IgD-negative memory B cell (primary cell): Measurements from ENCODE around the gene DMAP1. TPM values are rescaled to one million over a fixed set of nuclear protein-coding genes. Genes with fewer than 3 reads are reported as not detected.

Experiments
- H3K27ac Mint-ChIP-seq, 3 donors: one replicate each; pipeline ENCODE4 v1.8.0; 2020 to 2022; ENCODE audit warnings: mild to moderate bottlenecking in 3 of 3, mixed read lengths in 3 of 3, moderate library complexity in 1 of 3
- H3K27me3 Mint-ChIP-seq: one replicate; pipeline ENCODE4 v1.8.0; 2021; ENCODE audit warnings: mixed read lengths
- H3K36me3 Mint-ChIP-seq: one replicate; pipeline ENCODE4 v1.8.0; 2020; ENCODE audit warnings: mild to moderate bottlenecking, mixed read lengths
- H3K4me1 Mint-ChIP-seq, 3 donors: one replicate each; pipeline ENCODE4 v1.8.0; 2020 to 2022; ENCODE audit warnings: mixed read lengths in 3 of 3, mild to moderate bottlenecking in 1 of 3
- H3K4me3 Mint-ChIP-seq, 4 donors: one replicate each; pipeline ENCODE4 v1.8.0; 2020 to 2022; ENCODE audit warnings: mild to moderate bottlenecking in 4 of 4, mixed read lengths in 4 of 4, moderate library complexity in 3 of 4
- H3K9me3 Mint-ChIP-seq, 3 donors: one replicate each; pipeline ENCODE4 v1.8.0; 2020 to 2021; ENCODE audit warnings: mixed read lengths in 3 of 3, mild to moderate bottlenecking in 1 of 3
- polyA plus RNA-seq: library from polyadenylated mRNA; unstranded; fragments of 300-500 nt; fragmentation: Illumina TruSeq; gene quantifications from one replicate; pipeline ENCODE4 v1.2.3, GENCODE V29; 2021

DMAP1 gene
- polyA plus RNA-seq, 1 donor from 2014 or later: 36.0 TPM

GRCh38 chr1:44254392-44254910, 41.2 kb downstream of the DMAP1 start:
- Mint-ChIP-seq H3K27me3 (no peaks in the 10 kb centered on the region), H3K9me3 (no peaks in the 10 kb centered on the region), H3K4me1 (no peaks in the 10 kb centered on the region), H3K4me3 (no peak overlapping the region), H3K27ac (no peak overlapping the region), H3K36me3 (peaks cover 4% of the 10 kb centered on the region)

- peaks cover 4 to 8% (median 4%) of the 10 kb centered on the region in 3 donors for H3K4me1 Mint-ChIP-seq
- H3K36me3 Mint-ChIP-seq: peaks cover 6% of the 10 kb centered on the region
- no peak overlapping the region for H3K27ac Mint-ChIP-seq
- H3K4me3 Mint-ChIP-seq: no peak overlapping the region
- no peaks in the 10 kb centered on the region for H3K27me3 Mint-ChIP-seq
- no peaks in the 10 kb centered on the region for H3K9me3 Mint-ChIP-seq
These were observed 43.7 kb downstream of the DMAP1 start for GRCh38 chr1:44256762-44257554.

DNA sequence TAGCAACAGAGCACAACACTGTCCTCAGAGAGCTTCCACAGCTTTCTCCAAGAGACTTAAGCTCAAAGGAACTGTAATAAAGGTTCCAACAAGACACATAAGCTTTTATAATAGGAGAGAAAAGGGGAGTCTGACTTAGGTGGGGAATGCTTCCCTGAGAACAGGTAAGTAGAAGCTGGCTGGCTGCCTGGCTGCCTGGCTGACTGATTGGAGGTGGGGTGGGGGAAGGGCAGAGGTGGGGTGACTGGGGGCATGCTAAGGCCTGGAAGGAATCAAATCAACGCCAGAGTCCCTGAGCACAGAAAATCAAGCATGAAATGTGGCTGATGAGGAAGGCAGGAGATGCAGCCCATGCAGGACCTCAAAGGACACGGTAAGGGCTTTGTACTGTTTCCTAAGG, 45.8 kb downstream of the DMAP1 start:
- H3K4me3 Mint-ChIP-seq: no peak overlapping the region

DNA sequence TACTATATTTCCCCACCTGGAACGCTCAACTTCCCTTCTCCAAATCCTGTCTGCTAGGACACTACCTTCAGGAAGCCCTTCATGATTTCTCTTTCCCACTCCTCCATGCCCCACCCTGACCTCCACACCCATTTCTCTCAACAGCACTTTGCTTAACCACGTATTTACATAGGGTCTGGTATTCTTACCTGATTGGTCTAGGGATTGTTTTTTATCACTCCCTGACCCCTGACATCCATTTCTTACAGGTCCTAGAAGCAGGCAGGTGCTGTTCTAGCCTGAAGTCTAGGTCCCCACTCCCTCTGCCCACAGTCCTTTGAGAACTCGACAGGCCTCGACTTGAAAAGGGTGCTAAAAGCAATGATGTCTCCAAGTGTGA, 47.5 kb downstream of the DMAP1 start:
- H3K27ac Mint-ChIP-seq: no peak overlapping the region
- no peaks in the 10 kb centered on the region for H3K27me3 Mint-ChIP-seq
- peaks cover 6% of the 10 kb centered on the region for H3K36me3 Mint-ChIP-seq
- H3K4me3 Mint-ChIP-seq: no peak overlapping the region
- H3K9me3 Mint-ChIP-seq: no peaks in the 10 kb centered on the region
- peaks cover 4 to 8% (median 7%) of the 10 kb centered on the region in 3 donors for H3K4me1 Mint-ChIP-seq

More for the DNA sequence above, 45.8 kb downstream of the DMAP1 start:
- no peak overlapping the region for H3K27ac Mint-ChIP-seq
- H3K9me3 Mint-ChIP-seq: no peaks in the 10 kb centered on the region
- peaks cover 4 to 8% (median 7%) of the 10 kb centered on the region in 3 donors for H3K4me1 Mint-ChIP-seq
- H3K27me3 Mint-ChIP-seq: no peaks in the 10 kb centered on the region
- H3K36me3 Mint-ChIP-seq: peaks cover 6% of the 10 kb centered on the region

DNA sequence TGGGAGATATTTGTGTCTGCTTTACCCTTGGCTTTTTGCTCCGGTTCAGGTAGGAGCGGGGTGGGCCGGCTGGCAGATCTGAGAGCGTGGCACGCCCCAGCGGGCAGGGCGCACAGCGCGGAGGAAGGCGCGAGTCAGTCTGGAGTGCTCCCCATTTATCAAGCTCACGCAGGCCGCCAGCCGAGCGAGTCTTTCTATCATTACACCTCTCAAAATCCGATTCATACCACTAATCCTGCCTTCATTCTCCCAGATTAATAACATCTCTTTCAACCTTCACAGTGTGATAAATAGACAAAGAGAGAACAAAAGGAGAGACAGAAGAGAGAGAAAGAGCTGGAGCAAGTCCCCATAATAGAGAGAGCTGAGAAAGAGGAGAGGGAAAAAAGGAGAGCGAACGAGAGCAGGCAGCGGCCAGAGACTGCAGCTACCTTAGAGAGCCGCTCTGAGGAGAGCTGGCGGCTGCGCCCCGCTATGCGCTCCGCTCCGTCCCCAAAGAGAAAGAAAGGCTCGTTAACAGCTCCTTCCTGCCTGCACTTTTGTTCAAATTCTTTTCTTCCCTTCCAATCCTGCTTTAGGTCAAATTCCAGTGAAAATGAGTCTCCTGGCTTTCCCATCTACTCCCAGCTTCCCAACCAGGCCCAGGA, 48.0 kb downstream of the DMAP1 start:
- no peaks in the 10 kb centered on the region for H3K9me3 Mint-ChIP-seq
- H3K36me3 Mint-ChIP-seq: peaks cover 6% of the 10 kb centered on the region
- H3K4me3 Mint-ChIP-seq: no peak overlapping the region
- no peaks in the 10 kb centered on the region for H3K27me3 Mint-ChIP-seq
- no peak overlapping the region for H3K27ac Mint-ChIP-seq
- H3K4me1 Mint-ChIP-seq: peaks cover 4 to 8% (median 7%) of the 10 kb centered on the region in 3 donors

DNA sequence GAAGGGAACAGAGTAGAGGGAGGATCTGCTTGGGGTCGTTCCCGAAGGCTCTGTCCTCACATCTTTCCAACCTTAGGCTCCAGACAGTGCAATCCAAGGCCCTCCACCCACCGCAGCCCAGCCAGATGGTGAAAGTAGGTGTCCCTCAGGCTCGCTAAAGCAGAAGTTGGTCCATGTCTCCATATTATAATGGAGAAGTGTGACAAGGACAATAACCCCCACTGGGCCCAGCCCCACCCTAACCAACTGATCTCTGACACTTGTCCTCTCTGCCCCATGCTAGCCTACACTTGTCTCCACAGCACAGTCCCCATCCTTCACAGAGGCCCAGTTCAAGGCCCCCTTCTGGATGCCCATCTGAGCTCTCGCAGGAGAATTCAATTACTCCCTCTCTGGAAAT, 48.7 kb downstream of the DMAP1 start:
- Mint-ChIP-seq H3K4me3 (no peak overlapping the region), H3K4me1 (peaks cover 4 to 8% (median 7%) of the 10 kb centered on the region in 3 donors), H3K27me3 (no peaks in the 10 kb centered on the region), H3K9me3 (no peaks in the 10 kb centered on the region), H3K36me3 (peaks cover 5% of the 10 kb centered on the region), H3K27ac (no peak overlapping the region)

- Mint-ChIP-seq H3K36me3 (peaks cover 4% of the 10 kb centered on the region), H3K4me3 (no peak overlapping the region), H3K4me1 (peaks cover 4 to 8% (median 7%) of the 10 kb centered on the region in 3 donors), H3K27ac (no peak overlapping the region), H3K9me3 (no peaks in the 10 kb centered on the region), H3K27me3 (no peaks in the 10 kb centered on the region)
These were observed 49.1 kb downstream of the DMAP1 start for GRCh38 chr1:44262414-44262813.

DNA sequence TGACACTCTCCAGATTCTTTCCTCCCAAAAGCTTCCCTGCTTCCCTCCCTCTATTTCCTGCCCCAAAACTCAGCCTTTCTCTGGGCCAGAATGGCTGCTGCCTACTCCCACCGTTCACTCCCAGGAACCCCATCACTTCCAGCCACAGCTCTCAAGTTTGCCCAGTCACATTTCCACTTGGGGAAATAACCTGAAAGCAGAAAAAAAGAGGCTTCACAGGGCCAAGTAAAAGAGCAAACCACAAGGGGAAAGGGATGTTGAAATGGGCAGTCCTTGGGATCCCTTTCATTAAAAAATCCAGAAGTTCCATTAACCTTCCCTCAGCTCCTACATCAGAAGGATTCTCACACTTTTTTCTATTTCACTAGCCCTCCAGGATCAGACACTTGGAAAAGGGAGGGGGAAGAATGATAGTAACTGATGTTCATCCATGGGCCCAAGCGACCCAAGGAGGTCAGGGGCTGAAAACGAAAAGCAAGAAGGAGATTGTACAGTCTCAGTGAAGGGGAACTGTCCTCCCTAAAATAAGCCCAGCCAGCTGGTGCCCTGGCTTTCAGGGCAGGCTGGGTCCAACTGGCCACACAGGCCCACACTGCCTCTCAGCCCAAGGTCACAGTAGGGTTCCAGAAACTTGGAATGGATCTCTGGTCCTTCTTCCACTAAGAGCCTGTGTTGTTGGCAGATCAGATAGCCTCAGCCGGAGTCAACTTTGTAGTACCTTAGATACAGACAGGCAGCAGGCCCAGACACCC, 49.7 kb downstream of the DMAP1 start:
- Mint-ChIP-seq H3K4me3 (no peak overlapping the region), H3K27me3 (no peaks in the 10 kb centered on the region), H3K27ac (no peak overlapping the region), H3K9me3 (no peaks in the 10 kb centered on the region), H3K36me3 (peaks cover 4% of the 10 kb centered on the region), H3K4me1 (peaks cover 4 to 8% (median 7%) of the 10 kb centered on the region in 3 donors)

GRCh38 chr1:44263568-44264450, 50.5 kb downstream of the DMAP1 start:
- Mint-ChIP-seq H3K9me3 (no peaks in the 10 kb centered on the region), H3K27me3 (no peaks in the 10 kb centered on the region), H3K36me3 (peaks cover 4% of the 10 kb centered on the region), H3K27ac (no peak overlapping the region), H3K4me3 (no peak overlapping the region), H3K4me1 (peaks cover 4 to 8% (median 7%) of the 10 kb centered on the region in 3 donors)

DNA sequence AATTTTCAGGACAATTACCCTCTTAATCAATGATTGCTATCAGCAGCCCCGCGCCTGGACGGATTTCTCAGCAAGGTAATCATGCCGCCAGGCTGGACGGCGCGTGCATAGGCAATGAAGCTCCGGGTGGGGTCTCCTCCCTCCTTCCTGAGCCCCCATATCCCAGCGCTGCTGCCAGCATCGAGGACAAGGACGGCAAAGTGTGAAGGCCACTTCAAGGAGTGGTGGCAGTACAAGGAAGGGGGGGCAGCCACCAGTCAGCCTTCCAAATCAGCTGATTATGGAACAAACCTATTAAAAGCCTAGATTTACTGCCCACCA, 51.1 kb downstream of the DMAP1 start:
- H3K9me3 Mint-ChIP-seq: no peaks in the 10 kb centered on the region
- H3K27ac Mint-ChIP-seq: no peak overlapping the region
- no peaks in the 10 kb centered on the region for H3K27me3 Mint-ChIP-seq
- H3K36me3 Mint-ChIP-seq: peaks cover 10% of the 10 kb centered on the region
- H3K4me3 Mint-ChIP-seq: no peak overlapping the region
- peaks cover 4 to 8% (median 7%) of the 10 kb centered on the region in 3 donors for H3K4me1 Mint-ChIP-seq

DNA sequence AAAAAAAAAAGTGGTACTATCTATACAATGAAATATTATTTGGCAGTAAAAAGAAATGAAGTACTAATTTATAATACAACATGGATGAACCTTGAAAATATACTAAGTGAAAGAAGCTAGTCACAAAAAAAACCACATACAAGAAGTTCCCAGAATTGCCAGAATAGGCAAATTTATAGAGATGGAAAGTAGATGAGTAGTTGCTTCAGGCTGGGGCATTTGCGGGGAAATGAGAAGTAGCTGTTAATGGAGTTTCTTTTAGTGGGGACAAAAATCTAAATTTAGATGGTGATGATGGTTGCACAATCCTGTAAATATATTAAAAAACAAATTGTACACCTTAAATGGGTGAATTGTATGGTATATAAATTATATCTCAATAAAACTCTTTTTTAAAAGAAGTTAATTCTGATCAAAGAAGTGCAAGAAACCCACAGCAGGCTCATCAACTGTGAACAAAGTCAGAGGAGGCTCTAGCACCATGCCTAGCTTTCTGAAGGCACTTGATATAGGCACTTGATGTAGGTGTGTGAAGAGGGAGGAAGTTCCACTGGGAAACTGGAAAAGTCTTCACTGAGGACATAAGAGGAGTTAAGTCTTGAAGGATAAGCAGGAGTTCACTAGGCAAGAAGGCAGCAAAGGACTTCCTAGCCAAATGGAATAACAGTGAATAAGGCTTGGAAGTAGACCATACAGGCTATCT, 52.5 kb downstream of the DMAP1 start:
- Mint-ChIP-seq H3K9me3 (no peaks in the 10 kb centered on the region), H3K36me3 (peaks cover 10% of the 10 kb centered on the region), H3K4me3 (no peak overlapping the region)

DNA sequence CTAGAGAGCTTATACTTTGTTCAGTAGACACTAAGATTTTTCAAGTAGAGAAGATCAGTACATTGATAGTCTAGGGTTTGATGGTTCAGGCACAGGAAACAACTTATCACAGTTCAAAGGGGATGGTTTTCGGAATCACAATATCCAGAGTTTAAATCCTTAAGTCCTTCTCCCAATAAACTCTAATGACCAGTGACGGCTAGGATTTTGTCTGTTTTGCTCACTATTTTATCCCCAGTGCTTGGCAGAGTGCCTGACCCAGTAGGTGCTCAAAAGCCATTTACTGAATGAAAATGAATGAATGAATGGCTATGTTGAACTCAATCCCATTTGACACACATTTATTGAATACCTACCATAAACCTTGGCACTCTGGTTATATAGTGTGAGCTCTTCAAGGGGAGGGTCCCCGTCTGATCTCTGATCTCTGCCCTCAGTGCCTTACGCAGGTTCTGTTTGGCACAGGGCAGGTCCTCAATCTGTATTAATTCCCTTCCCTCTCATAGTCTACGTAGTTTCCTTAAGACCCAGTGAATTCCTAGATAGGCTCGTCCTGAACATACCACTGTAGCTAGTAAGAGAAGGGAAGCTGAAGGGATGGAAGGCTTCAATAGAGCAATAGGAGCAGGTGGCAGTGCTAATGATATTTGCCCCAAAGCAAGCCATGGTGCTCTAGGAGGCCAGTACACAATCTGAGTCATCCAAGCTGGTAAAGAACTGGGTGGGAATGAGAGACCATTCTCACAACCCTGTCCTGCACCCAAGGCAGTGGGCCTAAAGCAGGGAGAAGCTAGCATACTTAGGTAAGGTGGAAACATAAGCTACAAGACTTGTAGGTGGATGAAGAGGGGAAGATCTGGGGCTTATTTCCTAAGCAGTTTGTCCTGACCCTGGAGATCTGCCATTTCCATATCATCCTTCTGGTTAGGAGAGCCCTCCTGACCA, 53.4 kb downstream of the DMAP1 start:
- no peaks in the 10 kb centered on the region for H3K27me3 Mint-ChIP-seq
- H3K27ac Mint-ChIP-seq: no peak overlapping the region
- peaks cover 0 to 6% (median 5%) of the 10 kb centered on the region in 3 donors for H3K4me1 Mint-ChIP-seq
- H3K36me3 Mint-ChIP-seq: peaks cover 8% of the 10 kb centered on the region
- H3K9me3 Mint-ChIP-seq: no peaks in the 10 kb centered on the region
- H3K4me3 Mint-ChIP-seq: no peak overlapping the region

More for the DNA sequence above, 52.5 kb downstream of the DMAP1 start:
- H3K27ac Mint-ChIP-seq: no peak overlapping the region
- H3K27me3 Mint-ChIP-seq: no peaks in the 10 kb centered on the region
- H3K4me1 Mint-ChIP-seq: peaks cover 4 to 10% (median 9%) of the 10 kb centered on the region in 3 donors

GRCh38 chr1:44267438-44267837, 54.2 kb downstream of the DMAP1 start:
- H3K9me3 Mint-ChIP-seq: no peaks in the 10 kb centered on the region
- peaks cover 8% of the 10 kb centered on the region for H3K36me3 Mint-ChIP-seq
- no peak overlapping the region for H3K4me3 Mint-ChIP-seq
- no peak overlapping the region for H3K27ac Mint-ChIP-seq
- peaks cover 0 to 5% (median 2%) of the 10 kb centered on the region in 3 donors for H3K4me1 Mint-ChIP-seq
- H3K27me3 Mint-ChIP-seq: no peaks in the 10 kb centered on the region
